RWPE2 (cell line): Measurements from ENCODE around the gene SLC9C1.

ENCODE experiments used
- ATAC-seq: fragments of 200-7000 bp; cut with Tn5 transposase; 3 replicates; pipeline ENCODE4 v1.9.1; 2021; ENCODE audit warnings: low read depth
- DNase-seq: peaks from one replicate; pipeline ENCODE4 v3.0.0-alpha.2; 2020; ENCODE audit warnings: low spot score
- H3K27ac ChIP-seq: fragments of 450-650 bp; 2 replicates; pipeline ENCODE4 v1.5.1; 2017; ENCODE audit warnings: mild to moderate bottlenecking; ENCODE audit not compliant: poor library complexity, severe bottlenecking
- H3K27me3 ChIP-seq: fragments of 250-450 bp; sonication (Bioruptor Pico); 2 replicates; pipeline ENCODE4 v1.5.1; 2021; ENCODE audit warnings: mild to moderate bottlenecking, moderate library complexity; ENCODE audit not compliant: insufficient read depth, poor library complexity, severe bottlenecking
- H3K36me3 ChIP-seq: fragments of 250-450 bp; sonication (Bioruptor Pico); 2 replicates; pipeline ENCODE4 v1.5.1; 2020; ENCODE audit warnings: low read depth, mild to moderate bottlenecking, moderate library complexity
- H3K4me1 ChIP-seq: fragments of 250-450 bp; sonication (Bioruptor Pico); 2 replicates; pipeline ENCODE4 v1.5.1; 2021; ENCODE audit warnings: mild to moderate bottlenecking, moderate library complexity; ENCODE audit not compliant: insufficient read depth, poor library complexity, severe bottlenecking
- H3K4me3 ChIP-seq: fragments of 250-450 bp; sonication (Bioruptor Pico); 2 replicates; pipeline ENCODE4 v1.5.1; 2021; ENCODE audit warnings: mild to moderate bottlenecking, moderate library complexity; ENCODE audit not compliant: severe bottlenecking
- H3K9me3 ChIP-seq: fragments of 250-450 bp; sonication (Bioruptor Pico); 2 replicates; pipeline ENCODE4 v1.5.1; 2021; ENCODE audit warnings: mild to moderate bottlenecking, moderate library complexity; ENCODE audit not compliant: severe bottlenecking
- TF ChIP-seq, protein P1 (sequence below): fragments of 450-650 bp; IDR thresholded peaks from one replicate; pipeline ENCODE4 v1.5.1; 2017; ENCODE audit warnings: mild to moderate bottlenecking, moderate library complexity; ENCODE audit not compliant: poor library complexity, severe bottlenecking

Gene SLC9C1

DNA sequence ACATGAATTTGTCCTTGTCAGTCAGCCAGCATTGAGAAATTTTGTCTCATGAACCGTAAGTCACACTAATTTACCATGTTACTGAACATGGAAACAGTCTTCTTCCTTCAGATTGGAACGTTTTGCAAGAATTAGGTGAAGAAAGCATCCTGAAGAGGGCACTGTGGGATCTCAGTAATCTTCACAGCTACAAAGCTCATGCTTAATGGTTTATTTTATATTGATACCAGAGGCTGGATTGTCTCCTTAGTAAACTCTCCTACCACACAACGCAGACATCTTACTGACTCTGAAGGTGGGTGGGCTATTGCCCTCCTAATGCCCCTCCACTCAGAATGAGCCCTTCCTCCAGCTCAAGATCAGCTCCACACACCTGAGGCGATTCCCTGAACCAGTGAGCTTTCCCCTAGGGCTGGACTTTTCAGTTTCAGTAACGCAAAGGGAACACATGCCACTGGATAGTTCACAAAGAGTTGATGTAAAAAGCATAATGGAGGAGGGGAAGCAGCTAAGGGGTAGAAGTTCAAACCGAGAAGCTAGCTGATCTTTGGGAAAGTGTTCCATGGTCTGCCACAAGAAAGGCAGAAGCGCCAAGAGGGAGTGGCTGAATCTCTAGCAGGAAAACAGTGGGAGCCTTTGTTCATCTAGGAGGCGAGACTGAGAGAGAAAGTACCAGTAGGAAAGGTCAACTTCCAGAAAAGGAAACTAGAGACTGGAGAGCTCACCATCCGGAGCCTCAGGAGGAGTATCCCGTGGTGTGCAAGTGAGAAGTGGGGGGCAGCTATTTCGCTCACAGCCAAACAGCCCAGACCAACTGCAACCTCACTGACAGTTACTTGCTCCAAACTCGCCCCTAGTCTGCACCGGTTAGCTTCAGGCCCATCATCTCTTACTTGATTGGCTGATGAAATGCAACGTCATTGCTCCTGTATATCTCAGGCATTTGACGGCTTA is at the start of gene SLC9C1:
Gene SLC9C1, minus strand, starts transcription at position 849 of the 954 bp plus-strand sequence. CDS start 7,425 bp downstream, outside the sequence.
- H3K27me3 ChIP-seq = no peaks in the 10 kb centered on the region
- no peaks in the 10 kb centered on the region for H3K9me3 ChIP-seq
- TF ChIP-seq, protein P1, sequence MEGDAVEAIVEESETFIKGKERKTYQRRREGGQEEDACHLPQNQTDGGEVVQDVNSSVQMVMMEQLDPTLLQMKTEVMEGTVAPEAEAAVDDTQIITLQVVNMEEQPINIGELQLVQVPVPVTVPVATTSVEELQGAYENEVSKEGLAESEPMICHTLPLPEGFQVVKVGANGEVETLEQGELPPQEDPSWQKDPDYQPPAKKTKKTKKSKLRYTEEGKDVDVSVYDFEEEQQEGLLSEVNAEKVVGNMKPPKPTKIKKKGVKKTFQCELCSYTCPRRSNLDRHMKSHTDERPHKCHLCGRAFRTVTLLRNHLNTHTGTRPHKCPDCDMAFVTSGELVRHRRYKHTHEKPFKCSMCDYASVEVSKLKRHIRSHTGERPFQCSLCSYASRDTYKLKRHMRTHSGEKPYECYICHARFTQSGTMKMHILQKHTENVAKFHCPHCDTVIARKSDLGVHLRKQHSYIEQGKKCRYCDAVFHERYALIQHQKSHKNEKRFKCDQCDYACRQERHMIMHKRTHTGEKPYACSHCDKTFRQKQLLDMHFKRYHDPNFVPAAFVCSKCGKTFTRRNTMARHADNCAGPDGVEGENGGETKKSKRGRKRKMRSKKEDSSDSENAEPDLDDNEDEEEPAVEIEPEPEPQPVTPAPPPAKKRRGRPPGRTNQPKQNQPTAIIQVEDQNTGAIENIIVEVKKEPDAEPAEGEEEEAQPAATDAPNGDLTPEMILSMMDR = peak; percentile 84
- no peaks in the 10 kb centered on the region for H3K4me1 ChIP-seq
- H3K36me3 ChIP-seq = no peaks in the 10 kb centered on the region
- no peak within 1 kb of the TSS for H3K27ac ChIP-seq
- ATAC-seq = peak; percentile 86
- no peak within 1 kb of the TSS for H3K4me3 ChIP-seq
- no peak for DNase-seq

DNA sequence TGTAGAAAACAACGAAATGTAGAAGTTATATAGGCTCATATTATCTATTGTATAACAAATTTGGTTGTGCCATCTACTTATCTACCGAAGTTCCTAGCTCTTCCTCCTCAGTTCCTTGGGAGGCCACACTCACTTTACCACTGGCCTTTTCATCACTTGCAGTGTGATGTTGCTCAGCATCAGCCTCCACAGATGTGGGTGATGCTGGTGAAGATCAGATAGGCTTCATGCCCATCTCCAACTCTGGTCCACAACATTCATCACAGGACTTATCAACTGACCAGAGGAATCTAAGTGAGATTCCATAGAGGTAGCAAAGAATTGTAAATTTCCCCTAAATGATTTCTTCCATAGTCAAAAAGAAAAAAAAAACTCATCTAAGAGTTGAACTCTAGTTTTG is 47.4 kb upstream of the SLC9C1 start:
- DNase-seq = no peak
- H3K27me3 ChIP-seq = no peaks in the 10 kb centered on the region
- TF ChIP-seq, protein P1 = no peak
- H3K4me3 ChIP-seq = no peak overlapping the region
- no peaks in the 10 kb centered on the region for H3K36me3 ChIP-seq
- no peak overlapping the region for H3K27ac ChIP-seq
- ATAC-seq = no peak
- H3K4me1 ChIP-seq = no peaks in the 10 kb centered on the region
- H3K9me3 ChIP-seq = no peaks in the 10 kb centered on the region

DNA sequence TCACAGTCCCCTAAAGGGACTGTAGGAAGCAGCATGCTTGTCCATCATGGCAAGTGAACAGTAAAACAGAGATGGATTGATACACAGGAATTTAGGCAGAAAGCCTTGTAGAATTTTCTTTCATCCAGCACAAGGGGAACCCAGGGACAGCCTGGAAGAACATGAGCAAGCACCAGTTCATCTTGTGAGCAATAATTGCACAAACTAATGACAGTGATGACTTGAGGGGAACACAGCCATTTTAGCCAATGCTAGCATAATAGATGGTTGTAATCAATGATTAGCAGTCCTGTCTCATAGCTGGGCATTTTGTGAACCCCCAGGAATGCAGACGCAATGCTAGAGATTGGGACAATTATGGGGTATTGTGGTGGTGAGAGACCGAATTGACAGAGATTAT is 45.6 kb upstream of the SLC9C1 start:
- Histone ChIP-seq H3K9me3 (no peaks in the 10 kb centered on the region), H3K36me3 (no peaks in the 10 kb centered on the region), H3K4me1 (no peaks in the 10 kb centered on the region), H3K27me3 (no peaks in the 10 kb centered on the region), H3K27ac (no peak overlapping the region), H3K4me3 (no peak overlapping the region)
- DNase-seq (no peak), ATAC-seq (no peak)
- TF ChIP-seq, protein P1 = no peak

DNA sequence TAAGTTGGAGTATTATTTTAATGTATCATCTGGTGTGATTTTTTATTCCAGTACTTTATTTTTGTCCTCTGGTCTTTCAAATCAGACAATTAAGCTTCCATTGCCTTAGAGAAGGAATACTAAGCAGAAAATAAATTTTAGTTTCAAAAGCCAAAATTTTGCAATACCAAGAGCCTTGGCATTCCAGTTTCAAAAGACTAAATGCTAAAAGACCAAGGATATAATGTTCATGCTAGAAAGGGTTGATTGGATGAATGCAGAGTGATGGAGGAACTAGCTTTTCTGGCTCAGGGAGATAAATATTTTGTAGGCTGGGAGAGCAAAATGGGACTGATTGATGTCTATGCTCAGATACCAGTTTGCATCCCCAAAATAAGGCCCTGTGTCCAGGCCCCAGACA is 45.1 kb upstream of the SLC9C1 start:
- H3K4me1 ChIP-seq = no peaks in the 10 kb centered on the region
- no peaks in the 10 kb centered on the region for H3K9me3 ChIP-seq
- TF ChIP-seq, protein P1 = no peak
- H3K36me3 ChIP-seq = no peaks in the 10 kb centered on the region
- no peaks in the 10 kb centered on the region for H3K27me3 ChIP-seq
- no peak for DNase-seq
- no peak for ATAC-seq
- H3K4me3 ChIP-seq = no peak overlapping the region
- no peak overlapping the region for H3K27ac ChIP-seq

DNA sequence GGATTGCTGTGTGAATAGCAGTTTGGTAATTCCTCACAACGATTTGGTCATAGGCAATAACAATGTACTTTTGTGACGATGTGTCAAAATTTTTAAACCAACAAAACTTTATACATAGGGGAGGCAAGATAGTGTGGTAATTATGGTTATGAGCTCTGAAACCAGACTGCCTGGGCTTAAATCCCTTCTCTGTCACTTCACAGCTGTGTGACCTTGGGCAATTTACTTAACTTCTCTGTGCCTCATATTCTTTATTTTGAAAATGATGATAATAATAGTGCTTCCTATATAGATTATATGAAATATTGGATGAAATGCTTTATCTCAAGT is 44.7 kb upstream of the SLC9C1 start:
- no peak for ATAC-seq
- Histone ChIP-seq H3K36me3 (no peaks in the 10 kb centered on the region), H3K4me1 (no peaks in the 10 kb centered on the region), H3K27ac (no peak overlapping the region), H3K27me3 (no peaks in the 10 kb centered on the region), H3K9me3 (no peaks in the 10 kb centered on the region), H3K4me3 (no peak overlapping the region)
- no peak for DNase-seq
- TF ChIP-seq, protein P1 = no peak
